Thoracic aorta (tissue), 2 donors: ENCODE measurements around the gene TMEM51. TPM values are rescaled to one million over a fixed set of nuclear protein-coding genes. Genes with fewer than 3 reads are reported as not detected.
A peak's percentile ranks its signal among the peaks of the same experiment; 100 is the strongest.

Experiments
- ATAC-seq: fragments of 150-250 bp; one replicate; pipeline ENCODE4 v1.8.0; 2017; ENCODE audit warnings: low read depth; ENCODE audit not compliant: insufficient number of reproducible peaks, low FRiP score
- DNase-seq: peaks from one replicate; pipeline ENCODE4 v3.0.0-alpha.2; 2020; ENCODE audit warnings: low spot score
- H3K27ac ChIP-seq, 2 donors: fragments of 200-600 bp; sonication (generic); 1 replicate in 1 of 2; 2 replicates in 1 of 2; pipeline ENCODE4 v1.5.1; 2016; ENCODE audit warnings: mild to moderate bottlenecking in 2 of 2, moderate library complexity in 2 of 2
- H3K27me3 ChIP-seq: fragments of 200-600 bp; sonication (generic); replicated peaks from 2 replicates; pipeline ENCODE4 v1.6.0; 2016; ENCODE audit warnings: mild to moderate bottlenecking; ENCODE audit not compliant: insufficient read depth
- H3K36me3 ChIP-seq: fragments of 200-600 bp; sonication (generic); one replicate; pipeline ENCODE4 v1.5.1; 2016
- H3K4me1 ChIP-seq, 2 donors: fragments of 200-600 bp; sonication (generic); 1 replicate in 1 of 2; 2 replicates in 1 of 2; pipeline versions ENCODE4 v1.5.1 to v1.6.0; 2016; ENCODE audit warnings: low read depth in 2 of 2, mild to moderate bottlenecking in 1 of 2; ENCODE audit not compliant: control insufficient read depth in 1 of 2
- H3K4me3 ChIP-seq: fragments of 200-600 bp; sonication (generic); 2 replicates; pipeline ENCODE4 v1.5.1; 2016; ENCODE audit warnings: mild to moderate bottlenecking
- H3K9me3 ChIP-seq: fragments of 200-600 bp; sonication (generic); 2 replicates; pipeline ENCODE4 v1.5.1; 2016
- CTCF ChIP-seq: fragments of 200-600 bp; sonication (generic); IDR thresholded peaks from one replicate; pipeline ENCODE4 v1.5.1; 2019; ENCODE audit warnings: antibody characterized with exemption
- total RNA-seq, 2 donors: library from RNA; depleted of rRNA; stranded (reverse); fragments of >200 nt; gene quantifications; one replicate each; pipeline versions ENCODE4 v1.1.0 to v1.2.3, GENCODE V29; 2016

Gene TMEM51
- total RNA-seq, 2 donors from 2014 or later, result 2.0 to 5.9 TPM

GRCh38 chr1:15258833-15259621 is 105.5 kb downstream of the TMEM51 start:
- no peak for ATAC-seq

GRCh38 chr1:15259622-15260007 is 106.1 kb downstream of the TMEM51 start:
- ATAC-seq, result no peak
- Histone ChIP-seq H3K36me3 (no peaks in the 10 kb centered on the region), H3K9me3 (no peaks in the 10 kb centered on the region), H3K4me1 (no peaks in the 10 kb centered on the region), H3K4me3 (no peak overlapping the region), H3K27ac (no peak overlapping the region), H3K27me3 (no peaks in the 10 kb centered on the region)
- DNase-seq, result no peak
- no peak for TF ChIP-seq CTCF

More at GRCh38 chr1:15258833-15259621, 105.5 kb downstream of the TMEM51 start:
- Histone ChIP-seq H3K27me3 (no peaks in the 10 kb centered on the region), H3K9me3 (no peaks in the 10 kb centered on the region), H3K27ac (peak overlapping the region in 1 of 2 donors; percentile 27), H3K4me1 (no peaks in the 10 kb centered on the region), H3K36me3 (no peaks in the 10 kb centered on the region), H3K4me3 (no peak overlapping the region)
- DNase-seq, result no peak
- TF ChIP-seq CTCF, result no peak

GRCh38 chr1:15260418-15261154 is 107.0 kb downstream of the TMEM51 start:
- ATAC-seq (no peak), DNase-seq (no peak)
- peak overlapping the region in 1 of 2 donors; percentile 41 for H3K27ac ChIP-seq
- no peaks in the 10 kb centered on the region for H3K36me3 ChIP-seq
- H3K9me3 ChIP-seq, result no peaks in the 10 kb centered on the region
- H3K4me3 ChIP-seq, result no peak overlapping the region
- TF ChIP-seq CTCF, result no peak
- no peaks in the 10 kb centered on the region for H3K4me1 ChIP-seq
- no peaks in the 10 kb centered on the region for H3K27me3 ChIP-seq

- Histone ChIP-seq H3K9me3 (no peaks in the 10 kb centered on the region), H3K36me3 (no peaks in the 10 kb centered on the region), H3K27ac (peak overlapping the region in 1 of 2 donors; percentile 15), H3K4me1 (no peaks in the 10 kb centered on the region), H3K4me3 (peak overlapping the region; percentile 11), H3K27me3 (no peaks in the 10 kb centered on the region)
- no peak for TF ChIP-seq CTCF
- ATAC-seq (no peak), DNase-seq (no peak)
Observed at GRCh38 chr1:15261155-15262002, 107.8 kb downstream of the TMEM51 start.

GRCh38 chr1:15262003-15262377 is 108.4 kb downstream of the TMEM51 start:
- H3K9me3 ChIP-seq, result no peaks in the 10 kb centered on the region
- ATAC-seq (no peak), DNase-seq (no peak)
- no peak for TF ChIP-seq CTCF
- H3K36me3 ChIP-seq, result no peaks in the 10 kb centered on the region
- H3K27ac ChIP-seq, result peak overlapping the region in 1 of 2 donors; percentile 15
- H3K4me3 ChIP-seq, result no peak overlapping the region
- H3K4me1 ChIP-seq, result no peaks in the 10 kb centered on the region
- H3K27me3 ChIP-seq, result no peaks in the 10 kb centered on the region
